Adrenal gland (tissue), 12 donors: Measurements from ENCODE around the gene ADH5. TPM values are rescaled to one million over a fixed set of nuclear protein-coding genes. Genes with fewer than 3 reads are reported as not detected.

Experiments used
- DNase-seq, 7 donors: peaks; one replicate each; pipeline ENCODE4 v3.0.0-alpha.2; 2019 to 2020
- H3K27ac ChIP-seq, 5 donors: fragments of 200-600 bp; sonication (generic) in 4 of 5; 1 replicate in 3 of 5; 2 replicates in 2 of 5; pipeline versions ENCODE4 v1.5.1 to v1.8.0; 2016 to 2020; ENCODE audit warnings: mild to moderate bottlenecking in 1 of 5
- H3K27me3 ChIP-seq: fragments of 200-600 bp; 2 replicates; pipeline ENCODE4 v1.8.0; 2021
- H3K36me3 ChIP-seq, 2 donors: fragments of 200-600 bp; replicated peaks in 1 of 2; 1 replicate in 1 of 2; 2 replicates in 1 of 2; pipeline versions ENCODE4 v1.5.1 to v1.8.0; 2018 to 2022
- H3K4me1 ChIP-seq, 2 donors: fragments of 200-600 bp; replicated peaks in 1 of 2; 1 replicate in 1 of 2; 2 replicates in 1 of 2; pipeline versions ENCODE4 v1.5.1 to v1.8.0; 2018 to 2021
- H3K4me3 ChIP-seq, 4 donors: fragments of 200-600 bp; sonication (generic) in 3 of 4; one replicate each; pipeline ENCODE4 v1.5.1; 2016 to 2018
- H3K9me3 ChIP-seq, 3 donors: fragments of 200-600 bp; sonication (generic) in 1 of 3; replicated peaks in 1 of 3; 1 replicate in 2 of 3; 2 replicates in 1 of 3; pipeline versions ENCODE4 v1.5.1 to v1.8.0; 2016 to 2021
- POLR2A ChIP-seq, 2 donors: fragments of 450-650 bp; IDR thresholded peaks; one replicate each; pipeline ENCODE4 v1.6.1; 2017; ENCODE audit warnings: antibody characterized with exemption in 2 of 2, mild to moderate bottlenecking in 2 of 2, moderate library complexity in 1 of 2
- whole genome bisulfite sequencing, 4 donors: extraction: QIAGEN DNeasy Blood & Tissue Kit in 2 of 4; methylation state at CpG; one replicate each; pipeline versions ENCODE4 v1.1.5 to v1.1.7; 2013 to 2017; 5-methylcytosine and 5-hydroxymethylcytosine counted together
- intact Hi-C, 2 donors: fragments of 100-400 bp; cut with DNase I; formaldehyde crosslinking; loops; one replicate each; pipeline versions ENCODE4 v1.14.1 to v1.15.0; 2022 to 2023
- polyA plus RNA-seq, 3 donors: library from polyadenylated mRNA; stranded (reverse); fragments of 200-250 nt in 2 of 3; fragments of 350-450 nt in 1 of 3; fragmentation: Illumina TruSeq in 1 of 3; extraction: RNeasy Lipid Tissue Mini Kit (QIAGEN cat#74804) in 1 of 3; gene quantifications; one replicate each; pipeline ENCODE4 v1.2.3, GENCODE V29; 2013 to 2014
- total RNA-seq, 9 donors: library from RNA; depleted of rRNA in 4 of 9; stranded (reverse); fragments of >200 nt in 4 of 9; fragments of 120-200 nt in 1 of 9; fragmentation: NEBNext Ultra II Directional in 1 of 9; extraction: Animal tissue kit (Norgen Biotek cat#: 25700) in 1 of 9; gene quantifications; one replicate each; pipeline versions ENCODE4 v1.1.0 to v1.2.4, GENCODE V29; 2013 to 2023
- TF ChIP-seq, protein P1 (sequence below), 6 experiments: fragments of 450-650 bp in 4 of 6; fragments of 200-600 bp in 2 of 6; sonication (generic) in 1 of 6; IDR thresholded peaks; 1 replicate in 5 of 6; 2 replicates in 1 of 6; pipeline versions ENCODE4 v1.5.1 to v1.8.0; 2016 to 2021; ENCODE audit warnings: antibody characterized with exemption in 6 of 6, mild to moderate bottlenecking in 2 of 6, moderate library complexity in 1 of 6
- donor health status: healthy with polysubstance abuse.
- donor health status: Bipolar disorder and iron deficiency.
- donor health status: DM: yes; HTN: yes; CAD: no.
- donor health status: DM: no; HTN: no; CAD: no.
- donor health status: DM: no; HTN: no; CAD: no.
- donor health status: DM: yes; HTN: yes; CAD: no.

ADH5 gene
- total and polyA plus RNA-seq, 12 donors: 50.1 to 145 (median 104) TPM

DNA sequence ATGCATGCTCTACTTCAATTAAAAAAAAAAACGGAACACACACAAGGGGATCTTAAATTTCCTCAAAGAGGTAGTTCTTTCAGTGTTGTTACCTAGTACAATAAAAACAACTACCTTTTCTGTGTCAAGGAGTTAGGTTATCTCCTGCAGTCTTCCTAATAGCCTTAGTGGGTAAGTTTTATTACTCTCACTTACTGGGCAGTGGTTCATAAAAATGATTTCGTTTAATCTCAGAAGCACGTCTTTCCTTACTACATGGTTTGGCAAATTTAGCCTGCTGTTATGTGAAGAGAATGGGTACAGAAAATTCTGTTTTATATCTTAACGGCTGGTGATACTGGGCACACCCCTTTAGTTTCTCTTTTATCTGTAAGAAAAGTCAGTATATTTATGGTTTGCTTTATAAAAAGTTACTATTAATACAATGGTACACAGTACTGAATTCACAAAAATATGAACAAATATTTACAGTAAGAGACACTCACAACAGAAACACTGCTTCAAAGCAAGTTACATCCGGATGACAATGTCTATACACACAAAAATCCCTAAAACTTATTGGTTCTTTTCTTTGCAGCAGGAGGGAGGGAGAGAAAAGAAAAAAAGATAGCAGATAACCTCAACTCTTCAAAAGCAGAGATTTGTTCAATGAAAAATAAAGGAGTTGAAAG, 8.8 kb downstream of the ADH5 start:
- no peak overlapping the region for H3K4me3 ChIP-seq
- no peak for TF ChIP-seq POLR2A (IDR thresholded peaks at IDR 0.05)
- TF ChIP-seq, protein P1, sequence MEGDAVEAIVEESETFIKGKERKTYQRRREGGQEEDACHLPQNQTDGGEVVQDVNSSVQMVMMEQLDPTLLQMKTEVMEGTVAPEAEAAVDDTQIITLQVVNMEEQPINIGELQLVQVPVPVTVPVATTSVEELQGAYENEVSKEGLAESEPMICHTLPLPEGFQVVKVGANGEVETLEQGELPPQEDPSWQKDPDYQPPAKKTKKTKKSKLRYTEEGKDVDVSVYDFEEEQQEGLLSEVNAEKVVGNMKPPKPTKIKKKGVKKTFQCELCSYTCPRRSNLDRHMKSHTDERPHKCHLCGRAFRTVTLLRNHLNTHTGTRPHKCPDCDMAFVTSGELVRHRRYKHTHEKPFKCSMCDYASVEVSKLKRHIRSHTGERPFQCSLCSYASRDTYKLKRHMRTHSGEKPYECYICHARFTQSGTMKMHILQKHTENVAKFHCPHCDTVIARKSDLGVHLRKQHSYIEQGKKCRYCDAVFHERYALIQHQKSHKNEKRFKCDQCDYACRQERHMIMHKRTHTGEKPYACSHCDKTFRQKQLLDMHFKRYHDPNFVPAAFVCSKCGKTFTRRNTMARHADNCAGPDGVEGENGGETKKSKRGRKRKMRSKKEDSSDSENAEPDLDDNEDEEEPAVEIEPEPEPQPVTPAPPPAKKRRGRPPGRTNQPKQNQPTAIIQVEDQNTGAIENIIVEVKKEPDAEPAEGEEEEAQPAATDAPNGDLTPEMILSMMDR (IDR thresholded peaks at IDR 0.05): no peak
- H3K36me3 ChIP-seq: peaks cover 0 to 85% of the 10 kb centered on the region in 2 donors
- no peaks in the 10 kb centered on the region for H3K27me3 ChIP-seq
- no peak for DNase-seq
- WGBS, 4 donors: 85 to 91% (median 90%) methylated on average over 5 of the region's 5 CpGs
- no peak overlapping the region for H3K27ac ChIP-seq
- peaks cover 0 to under 1% of the 10 kb centered on the region in 2 donors for H3K4me1 ChIP-seq
- no peaks in the 10 kb centered on the region for H3K9me3 ChIP-seq
- intact Hi-C loops: no loop called here

DNA sequence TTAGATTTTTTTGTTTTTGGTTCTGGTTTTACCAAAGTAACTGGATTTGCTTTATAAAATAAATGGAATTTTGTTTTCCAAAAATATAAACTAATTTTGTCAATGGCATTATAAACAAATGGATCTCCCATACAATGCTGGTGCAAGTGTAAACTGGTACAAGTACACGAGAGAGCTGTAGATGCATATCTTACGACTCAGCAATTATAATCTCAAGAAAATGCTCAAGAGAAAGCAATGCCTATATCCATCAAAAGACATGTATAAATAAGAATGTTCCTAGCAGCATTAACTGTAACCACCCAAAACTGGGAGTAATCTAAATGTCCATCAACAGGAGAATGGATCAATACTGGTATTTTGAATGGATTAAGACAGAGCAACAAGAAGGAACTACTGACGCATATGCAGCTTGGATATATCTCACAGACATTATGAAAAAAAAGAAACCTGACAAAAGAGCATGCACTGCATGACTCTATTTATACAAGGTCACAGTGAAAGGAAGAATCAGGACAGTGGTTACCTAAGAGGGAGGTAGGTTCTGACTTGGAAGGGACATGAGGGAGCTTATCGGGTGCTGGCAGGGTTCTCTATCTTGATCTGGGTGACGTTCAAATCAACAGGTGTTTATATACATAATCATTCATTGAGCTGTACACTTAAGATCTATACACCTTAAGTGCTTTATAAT, 9.5 kb downstream of the ADH5 start:
- intact Hi-C loops: no loop called here
- DNase-seq: no peak
- no peaks in the 10 kb centered on the region for H3K4me1 ChIP-seq

DNA sequence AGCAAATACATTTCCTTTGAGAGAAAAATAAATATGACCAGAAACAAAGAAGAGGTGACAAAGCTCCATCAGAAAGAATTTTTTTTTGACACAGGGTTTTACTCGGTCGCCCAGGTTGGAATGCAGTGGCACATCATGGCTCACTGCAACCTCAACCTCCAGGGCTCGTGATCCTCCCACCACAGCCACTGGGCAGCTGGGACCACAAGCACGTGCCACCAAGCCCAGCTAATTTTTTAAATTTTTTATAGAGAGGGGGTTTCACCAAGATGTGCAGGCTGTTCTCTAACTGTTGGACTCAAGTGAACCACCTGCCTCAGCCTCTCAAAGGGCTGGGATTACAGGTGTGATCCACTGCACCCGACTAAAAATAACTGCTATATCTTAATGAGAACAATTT, 10.3 kb downstream of the ADH5 start:
- H3K9me3 ChIP-seq: no peaks in the 10 kb centered on the region
- 84 to 94% (median 91%) methylated on average over 5 of the region's 5 CpGs for WGBS, 4 donors
- H3K4me1 ChIP-seq: no peaks in the 10 kb centered on the region
- TF ChIP-seq POLR2A (IDR thresholded peaks at IDR 0.05): no peak
- no peak for DNase-seq
- no peak overlapping the region for H3K4me3 ChIP-seq
- H3K27me3 ChIP-seq: no peaks in the 10 kb centered on the region
- no peak overlapping the region for H3K27ac ChIP-seq
- intact Hi-C loops: no loop called here
- H3K36me3 ChIP-seq: peaks cover 0 to 85% of the 10 kb centered on the region in 2 donors

More for the DNA sequence above, 9.5 kb downstream of the ADH5 start:
- TF ChIP-seq, protein P1 (IDR thresholded peaks at IDR 0.05): no peak
- no peak for TF ChIP-seq POLR2A (IDR thresholded peaks at IDR 0.05)
- Histone ChIP-seq H3K27ac (no peak overlapping the region), H3K9me3 (no peaks in the 10 kb centered on the region), H3K36me3 (peaks cover 0 to 85% of the 10 kb centered on the region in 2 donors), H3K4me3 (no peak overlapping the region), H3K27me3 (no peaks in the 10 kb centered on the region)
- WGBS, 4 donors: 70 to 82% (median 77%) methylated on average over 5 of the region's 5 CpGs

DNA sequence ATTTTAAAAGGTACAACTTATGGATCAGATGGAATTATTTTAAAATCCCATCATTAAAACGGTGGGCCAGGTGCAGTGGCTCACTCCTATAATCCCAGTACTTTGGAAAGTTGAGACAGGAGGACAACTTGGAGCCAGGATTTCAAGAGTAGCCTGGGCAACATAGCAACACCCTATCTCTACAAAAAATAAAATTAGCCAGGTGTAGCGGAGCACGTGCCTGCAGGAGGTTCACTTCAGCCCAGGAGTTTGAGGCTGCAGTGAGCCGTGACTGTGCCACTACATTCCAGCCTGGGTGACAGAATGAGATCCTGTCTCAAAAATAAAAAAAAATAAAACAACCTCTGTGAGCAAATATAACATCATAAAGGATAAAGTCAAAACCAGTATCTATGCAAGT, 11.4 kb downstream of the ADH5 start:
- Histone ChIP-seq H3K4me3 (no peak overlapping the region), H3K27ac (no peak overlapping the region), H3K36me3 (peaks cover 0 to 79% of the 10 kb centered on the region in 2 donors), H3K9me3 (no peaks in the 10 kb centered on the region), H3K4me1 (no peaks in the 10 kb centered on the region), H3K27me3 (no peaks in the 10 kb centered on the region)
- intact Hi-C loops: no loop called here
- DNase-seq: no peak
- no peak for TF ChIP-seq POLR2A (IDR thresholded peaks at IDR 0.05)
- TF ChIP-seq, protein P1 (IDR thresholded peaks at IDR 0.05): no peak
- WGBS, 4 donors: 93 to 95% (median 94%) methylated on average over 4 of the region's 4 CpGs
